Measurements from ENCODE around the gene LTB4R2.

The LTB4R2 gene

DNA sequence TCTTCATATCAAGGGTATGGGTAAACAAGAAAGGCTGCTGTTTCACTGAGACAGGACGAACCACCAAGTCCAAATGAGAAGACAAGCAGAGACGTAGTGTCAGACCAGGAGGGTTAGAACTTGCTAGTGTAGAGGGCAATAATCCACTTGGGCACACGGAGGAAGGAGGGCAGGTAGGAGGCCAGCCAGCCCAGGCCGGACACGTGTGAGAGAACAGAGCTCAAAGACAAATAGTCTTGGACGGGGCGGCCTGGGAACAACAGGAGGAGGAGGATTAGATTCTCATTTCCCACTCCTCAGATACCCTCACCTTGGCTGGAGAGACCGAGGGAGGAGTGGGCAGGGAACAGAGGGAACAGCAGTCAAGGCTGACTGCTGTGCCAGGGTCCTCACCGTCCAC is 19.2 kb upstream of the LTB4R2 start:
- Histone ChIP-seq H3K4me3 (no peak overlapping the region), H3K27ac (no peak overlapping the region), H3K9ac (ENCODE audit: insufficient read length) (no peak overlapping the region), H3K36me3 (ENCODE audit: insufficient read depth, low read length) (no peaks in the 10 kb centered on the region; the same call in 1 of the 2 replicates), H3K9me3 (ENCODE audit: low read depth, low read length) (no peaks in the 10 kb centered on the region)
- TF ChIP-seq POLR2AphosphoS5 (IDR thresholded peaks at IDR 0.05; ENCODE audit: borderline replicate concordance, low read depth, low read length) (no peak), EZH2 (IDR thresholded peaks at IDR 0.05) (no peak), FOXP2 (optimal IDR thresholded peaks at IDR 0.05; ENCODE audit: control extremely low read depth, extremely low read length, insufficient read depth) (no peak)
- DNase-seq (ENCODE audit: low read depth, low spot score) = no peak

GRCh38 chr14:24291446-24292117 is 18.4 kb upstream of the LTB4R2 start:
- Histone ChIP-seq H3K36me3 (ENCODE audit: insufficient read depth, low read length) (no peaks in the 10 kb centered on the region; the same call in 1 of the 2 replicates), H3K9me3 (ENCODE audit: low read depth, low read length) (no peaks in the 10 kb centered on the region), H3K4me3 (no peak overlapping the region), H3K27ac (no peak overlapping the region), H3K9ac (ENCODE audit: insufficient read length) (no peak overlapping the region)
- no peak for DNase-seq (ENCODE audit: low read depth, low spot score)
- no peak for TF ChIP-seq EZH2 (IDR thresholded peaks at IDR 0.05)
- TF ChIP-seq FOXP2 (optimal IDR thresholded peaks at IDR 0.05; ENCODE audit: control extremely low read depth, extremely low read length, insufficient read depth) = no peak
- TF ChIP-seq POLR2AphosphoS5 (IDR thresholded peaks at IDR 0.05; ENCODE audit: borderline replicate concordance, low read depth, low read length) = no peak

GRCh38 chr14:24292118-24292807 is 17.7 kb upstream of the LTB4R2 start:
- Histone ChIP-seq H3K9me3 (ENCODE audit: low read depth, low read length) (no peaks in the 10 kb centered on the region), H3K9ac (ENCODE audit: insufficient read length) (no peak overlapping the region), H3K4me3 (no peak overlapping the region), H3K27ac (no peak overlapping the region), H3K36me3 (ENCODE audit: insufficient read depth, low read length) (no peaks in the 10 kb centered on the region; the same call in 1 of the 2 replicates)
- TF ChIP-seq POLR2AphosphoS5 (IDR thresholded peaks at IDR 0.05; ENCODE audit: borderline replicate concordance, low read depth, low read length) = no peak
- TF ChIP-seq EZH2 (IDR thresholded peaks at IDR 0.05) = no peak
- TF ChIP-seq FOXP2 (optimal IDR thresholded peaks at IDR 0.05; ENCODE audit: control extremely low read depth, extremely low read length, insufficient read depth) = no peak
- no peak for DNase-seq (ENCODE audit: low read depth, low spot score)

DNA sequence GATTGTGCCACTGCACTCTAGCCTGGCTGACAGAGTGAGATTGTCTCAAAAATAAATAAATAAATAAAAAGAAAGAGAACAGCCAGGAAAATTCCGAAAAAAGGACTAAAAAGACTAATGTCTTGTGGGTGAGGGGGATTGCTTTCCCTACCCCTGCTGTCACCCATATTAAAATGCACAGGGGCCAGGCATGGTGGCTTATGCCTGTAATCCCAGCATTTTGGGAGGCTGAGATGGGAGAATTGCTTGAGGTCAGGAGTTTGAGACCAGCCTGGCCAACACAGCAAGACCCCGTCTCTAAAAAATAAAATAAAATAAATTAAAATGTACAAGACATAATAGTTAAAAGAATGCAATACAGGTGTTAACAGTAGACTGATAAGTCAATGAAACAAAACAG is 16.4 kb upstream of the LTB4R2 start:
- H3K9ac ChIP-seq (ENCODE audit: insufficient read length) = no peak overlapping the region
- TF ChIP-seq FOXP2 (optimal IDR thresholded peaks at IDR 0.05; ENCODE audit: control extremely low read depth, extremely low read length, insufficient read depth) (no peak), EZH2 (IDR thresholded peaks at IDR 0.05) (no peak), POLR2AphosphoS5 (IDR thresholded peaks at IDR 0.05; ENCODE audit: borderline replicate concordance, low read depth, low read length) (no peak)
- no peak for DNase-seq (ENCODE audit: low read depth, low spot score)
- H3K9me3 ChIP-seq (ENCODE audit: low read depth, low read length) = no peaks in the 10 kb centered on the region
- H3K4me3 ChIP-seq = no peak overlapping the region
- H3K27ac ChIP-seq = no peak overlapping the region
- no peaks in the 10 kb centered on the region; the same call in 1 of the 2 replicates for H3K36me3 ChIP-seq (ENCODE audit: insufficient read depth, low read length)

DNA sequence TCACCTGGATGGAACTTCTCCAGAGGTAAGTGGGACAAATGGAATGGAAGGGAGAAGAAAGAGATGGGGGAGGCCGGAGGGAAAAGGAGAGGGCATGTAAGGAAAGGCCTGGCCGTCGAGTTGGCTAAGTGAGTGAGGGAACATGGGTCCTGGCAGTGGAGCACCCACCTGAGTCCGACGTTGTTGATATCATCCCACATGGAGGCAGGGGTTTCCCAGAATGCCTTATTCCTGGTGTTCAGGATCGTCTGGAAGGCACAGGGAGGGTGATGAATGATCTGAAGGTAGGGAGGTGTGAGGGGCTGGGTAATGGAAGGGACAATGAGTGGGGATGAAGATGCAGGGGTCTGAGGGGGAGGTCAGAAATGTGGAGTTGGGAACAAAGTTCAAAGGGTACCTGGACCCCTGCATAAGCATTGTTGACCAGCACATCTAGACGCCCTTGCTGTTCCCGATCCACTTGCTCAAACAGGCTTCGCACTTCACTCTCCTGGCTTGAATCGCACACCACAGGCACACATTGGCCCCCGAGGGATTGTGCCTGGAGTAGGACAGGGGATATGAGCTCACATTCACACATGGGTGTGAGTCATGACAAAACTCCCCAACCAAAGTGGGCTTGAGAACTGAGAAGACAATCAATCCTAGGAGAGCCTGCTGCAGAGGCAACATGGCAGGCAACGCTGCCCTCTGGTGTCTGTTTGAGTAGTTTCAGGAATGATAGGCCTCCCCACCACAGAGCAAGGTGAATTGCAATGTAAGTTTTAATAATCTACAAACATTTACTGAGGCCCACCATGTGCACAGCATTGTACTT is 13.4 kb upstream of the LTB4R2 start:
- Histone ChIP-seq H3K27ac (no peak overlapping the region), H3K4me3 (no peak overlapping the region), H3K36me3 (ENCODE audit: insufficient read depth, low read length) (peaks cover 2% of the 10 kb centered on the region; the same call in 1 of the 2 replicates), H3K9me3 (ENCODE audit: low read depth, low read length) (no peaks in the 10 kb centered on the region), H3K9ac (ENCODE audit: insufficient read length) (peak overlapping the region; percentile 37)
- no peak for TF ChIP-seq POLR2AphosphoS5 (IDR thresholded peaks at IDR 0.05; ENCODE audit: borderline replicate concordance, low read depth, low read length)
- no peak for TF ChIP-seq EZH2 (IDR thresholded peaks at IDR 0.05)
- no peak for TF ChIP-seq FOXP2 (optimal IDR thresholded peaks at IDR 0.05; ENCODE audit: control extremely low read depth, extremely low read length, insufficient read depth)
- DNase-seq (ENCODE audit: low read depth, low spot score) = peak; percentile 35

DNA sequence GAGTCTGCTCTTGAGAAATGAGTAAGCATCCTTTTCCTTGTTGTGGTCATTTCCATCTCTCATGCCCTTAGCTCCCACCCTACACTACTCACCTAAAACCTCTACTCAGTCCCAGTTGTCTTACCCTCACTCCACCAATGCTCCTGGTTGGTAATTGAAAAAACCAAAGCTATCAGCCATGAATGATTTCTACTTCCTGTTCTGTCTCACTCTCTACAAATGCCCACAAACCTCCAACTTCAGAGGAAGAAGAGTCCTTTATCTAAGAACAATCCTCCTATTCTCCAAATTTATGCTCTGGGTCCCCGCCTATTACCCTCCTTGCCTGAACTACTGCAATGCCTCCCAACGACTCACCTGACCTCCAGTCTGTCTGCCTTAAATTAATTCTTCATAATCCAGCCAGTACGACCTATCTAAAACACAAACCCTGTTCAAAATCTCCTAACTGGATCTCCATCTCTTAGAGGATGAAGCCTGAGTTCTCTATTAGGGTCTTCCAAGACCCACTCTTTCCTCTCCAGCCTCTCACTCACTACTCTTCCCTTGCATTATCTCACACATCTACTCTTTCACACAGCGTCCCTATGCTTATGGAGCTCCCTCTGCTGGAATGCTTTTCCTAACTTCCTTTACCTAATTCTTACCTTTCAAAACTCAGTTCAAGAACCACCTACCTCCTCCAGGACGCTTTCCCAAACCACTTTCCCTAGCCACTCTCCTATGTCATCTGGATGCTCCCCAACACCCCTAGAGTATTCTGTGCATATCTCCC is 12.6 kb upstream of the LTB4R2 start:
- Histone ChIP-seq H3K27ac (no peak overlapping the region), H3K9ac (ENCODE audit: insufficient read length) (no peak overlapping the region), H3K9me3 (ENCODE audit: low read depth, low read length) (no peaks in the 10 kb centered on the region), H3K36me3 (ENCODE audit: insufficient read depth, low read length) (peaks cover 11% of the 10 kb centered on the region; the same call in 1 of the 2 replicates), H3K4me3 (no peak overlapping the region)
- TF ChIP-seq POLR2AphosphoS5 (IDR thresholded peaks at IDR 0.05; ENCODE audit: borderline replicate concordance, low read depth, low read length) (no peak), FOXP2 (optimal IDR thresholded peaks at IDR 0.05; ENCODE audit: control extremely low read depth, extremely low read length, insufficient read depth) (no peak), EZH2 (IDR thresholded peaks at IDR 0.05) (no peak)
- DNase-seq (ENCODE audit: low read depth, low spot score) = peak; percentile 10

DNA sequence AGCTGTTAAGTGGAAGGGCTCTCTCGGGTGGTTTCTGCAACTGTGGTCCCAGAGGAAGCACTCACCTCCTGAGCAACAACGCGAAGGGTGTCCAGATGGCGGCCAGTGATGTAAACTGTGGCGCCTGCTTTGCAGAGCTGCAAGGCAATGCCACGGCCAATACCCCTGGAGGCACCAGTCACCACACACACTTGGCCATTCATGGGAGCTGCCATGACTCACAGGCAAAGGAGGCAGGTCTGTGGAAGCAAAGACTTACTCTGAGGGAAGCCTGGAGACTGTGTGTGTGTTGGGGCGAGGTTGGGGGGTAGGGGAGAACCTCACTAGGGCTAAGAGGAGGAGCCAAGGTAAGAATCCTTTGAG is 11.1 kb upstream of the LTB4R2 start:
- no peak for DNase-seq (ENCODE audit: low read depth, low spot score)
- Histone ChIP-seq H3K4me3 (peak overlapping the region; percentile 96), H3K27ac (no peak overlapping the region), H3K36me3 (ENCODE audit: insufficient read depth, low read length) (peaks cover 25% of the 10 kb centered on the region), H3K9me3 (ENCODE audit: low read depth, low read length) (no peaks in the 10 kb centered on the region), H3K9ac (ENCODE audit: insufficient read length) (peak overlapping the region; percentile 74)
- TF ChIP-seq FOXP2 (optimal IDR thresholded peaks at IDR 0.05; ENCODE audit: control extremely low read depth, extremely low read length, insufficient read depth) (no peak), EZH2 (IDR thresholded peaks at IDR 0.05) (no peak), POLR2AphosphoS5 (IDR thresholded peaks at IDR 0.05; ENCODE audit: borderline replicate concordance, low read depth, low read length) (no peak)
